ENCODE measurements around the gene ADCY2.

ADCY2 gene

GRCh38 chr5:7592910-7593309, 197.0 kb downstream of the ADCY2 start:
- no peak for DNase-seq (ENCODE audit: low read depth)
- peak; percentile 58 for TF ChIP-seq CTCF (IDR thresholded peaks at IDR 0.05; ENCODE audit: control insufficient read depth, extremely low read depth, insufficient read depth)
- H3K4me3 ChIP-seq (ENCODE audit: low read depth, low read length), result no peak overlapping the region

- no peak for TF ChIP-seq CTCF (IDR thresholded peaks at IDR 0.05; ENCODE audit: control insufficient read depth, extremely low read depth, insufficient read depth)
- no peak for DNase-seq (ENCODE audit: low read depth)
- no peak overlapping the region for H3K4me3 ChIP-seq (ENCODE audit: low read depth, low read length)
Observed at GRCh38 chr5:7597059-7597642, 201.2 kb downstream of the ADCY2 start.

- DNase-seq (ENCODE audit: low read depth), result no peak
- no peak for TF ChIP-seq CTCF (IDR thresholded peaks at IDR 0.05; ENCODE audit: control insufficient read depth, extremely low read depth, insufficient read depth)
- no peak overlapping the region for H3K4me3 ChIP-seq (ENCODE audit: low read depth, low read length)
Observed at GRCh38 chr5:7606840-7607465, 211.0 kb downstream of the ADCY2 start.

- TF ChIP-seq CTCF (IDR thresholded peaks at IDR 0.05; ENCODE audit: control insufficient read depth, extremely low read depth, insufficient read depth), result no peak
- DNase-seq (ENCODE audit: low read depth), result no peak
- no peak overlapping the region for H3K4me3 ChIP-seq (ENCODE audit: low read depth, low read length)
Observed at GRCh38 chr5:7608772-7609171, 212.8 kb downstream of the ADCY2 start.

GRCh38 chr5:7609726-7610125, 213.8 kb downstream of the ADCY2 start:
- no peak overlapping the region for H3K4me3 ChIP-seq (ENCODE audit: low read depth, low read length)
- DNase-seq (ENCODE audit: low read depth), result no peak
- TF ChIP-seq CTCF (IDR thresholded peaks at IDR 0.05; ENCODE audit: control insufficient read depth, extremely low read depth, insufficient read depth), result no peak

- TF ChIP-seq CTCF (IDR thresholded peaks at IDR 0.05; ENCODE audit: control insufficient read depth, extremely low read depth, insufficient read depth), result no peak
- no peak overlapping the region for H3K4me3 ChIP-seq (ENCODE audit: low read depth, low read length)
- no peak for DNase-seq (ENCODE audit: low read depth)
Observed at GRCh38 chr5:7610531-7611177, 214.7 kb downstream of the ADCY2 start.
